ENCODE results near the gene MUC13.
A peak's percentile ranks its signal among the peaks of the same experiment; 100 is the strongest.
"Not testable (repeated sequence)": the region's sequence is repeated elsewhere in the genome, so short reads cannot be mapped to it uniquely, and the experiment has no call there.

MUC13 gene, protein sequence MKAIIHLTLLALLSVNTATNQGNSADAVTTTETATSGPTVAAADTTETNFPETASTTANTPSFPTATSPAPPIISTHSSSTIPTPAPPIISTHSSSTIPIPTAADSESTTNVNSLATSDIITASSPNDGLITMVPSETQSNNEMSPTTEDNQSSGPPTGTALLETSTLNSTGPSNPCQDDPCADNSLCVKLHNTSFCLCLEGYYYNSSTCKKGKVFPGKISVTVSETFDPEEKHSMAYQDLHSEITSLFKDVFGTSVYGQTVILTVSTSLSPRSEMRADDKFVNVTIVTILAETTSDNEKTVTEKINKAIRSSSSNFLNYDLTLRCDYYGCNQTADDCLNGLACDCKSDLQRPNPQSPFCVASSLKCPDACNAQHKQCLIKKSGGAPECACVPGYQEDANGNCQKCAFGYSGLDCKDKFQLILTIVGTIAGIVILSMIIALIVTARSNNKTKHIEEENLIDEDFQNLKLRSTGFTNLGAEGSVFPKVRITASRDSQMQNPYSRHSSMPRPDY

DNA sequence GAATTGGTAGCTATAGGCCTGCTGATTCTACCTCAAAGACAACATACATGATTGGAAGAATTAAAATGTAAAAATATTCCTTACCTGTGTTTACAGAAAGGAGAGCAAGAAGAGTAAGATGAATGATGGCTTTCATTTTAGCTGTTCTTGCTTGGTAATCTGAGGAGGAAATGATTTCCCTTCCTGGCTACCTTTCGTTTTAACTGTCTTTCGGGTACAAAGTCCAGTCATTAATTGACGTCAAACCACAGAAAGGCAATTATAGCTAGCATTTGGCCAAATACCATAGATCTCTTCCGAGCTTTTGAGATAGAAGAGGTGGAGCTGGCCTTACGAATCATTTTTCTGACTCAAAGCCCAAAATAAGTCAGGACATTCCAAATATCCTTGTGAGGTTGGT, at the start of gene MUC13:
Gene MUC13 (minus strand): TSS at position 175 of the 400 bp plus-strand sequence. CDS start 39 bp downstream, at position 136.
- no peak for DNase-seq

DNA sequence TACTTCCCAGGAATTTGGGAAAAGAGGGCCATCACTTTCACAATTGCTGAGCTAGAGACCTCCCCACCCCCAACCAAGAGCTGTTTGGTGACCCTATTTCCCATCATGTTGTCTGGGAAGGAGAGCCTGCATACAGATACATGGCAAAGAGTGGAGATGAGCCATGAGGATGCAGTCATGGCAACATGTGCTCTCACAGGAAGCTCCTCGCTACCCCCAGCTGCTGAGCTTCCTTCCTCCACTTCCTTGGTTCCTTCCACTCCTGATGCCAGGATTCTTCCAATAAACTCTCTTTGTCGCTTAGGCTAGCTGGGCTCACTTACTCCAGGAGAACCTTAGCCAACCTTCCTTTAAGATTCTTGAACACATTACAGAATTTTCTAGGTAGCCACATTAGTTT, 48.3 kb upstream of the MUC13 start:
- no peak for DNase-seq

DNA sequence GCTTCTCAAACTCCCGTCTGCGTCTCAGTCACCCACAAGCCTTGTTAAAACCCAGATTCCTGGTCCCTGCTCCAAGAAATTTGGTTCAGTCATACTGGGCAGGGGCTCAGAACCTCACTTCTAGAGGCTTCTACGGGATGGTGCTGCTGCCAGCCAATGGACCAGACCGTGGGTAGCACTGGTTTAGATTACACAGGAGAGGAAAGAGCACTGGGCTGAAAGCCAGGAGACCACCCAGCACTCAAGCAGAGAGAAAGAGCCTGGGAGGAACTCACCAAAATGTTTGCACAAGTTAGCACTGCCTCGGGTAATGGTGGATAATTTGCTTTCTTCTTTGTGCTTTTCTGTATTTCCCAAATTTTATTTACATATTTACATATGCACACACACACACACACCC, 46.9 kb upstream of the MUC13 start:
- no peak for DNase-seq

DNA sequence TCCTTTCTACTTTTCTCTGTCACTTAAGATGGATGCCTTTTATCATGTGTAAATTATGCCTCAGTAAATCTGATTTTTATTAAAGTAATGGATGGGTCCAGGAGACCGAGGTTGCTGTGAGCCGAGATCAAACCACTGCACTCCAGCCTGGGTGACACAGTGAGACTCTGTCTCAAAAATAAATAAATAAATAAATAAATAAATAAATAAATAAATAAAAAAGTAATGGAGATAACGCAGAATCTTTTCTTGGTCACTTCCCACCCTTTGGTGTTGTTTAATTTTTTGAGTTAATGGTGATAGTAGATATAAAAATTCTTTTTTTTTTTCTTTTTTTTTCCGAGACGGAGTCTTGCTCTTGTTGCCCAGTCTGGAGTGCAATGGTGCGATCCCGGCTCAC, 44.1 kb upstream of the MUC13 start:
- DNase-seq = no peak

DNA sequence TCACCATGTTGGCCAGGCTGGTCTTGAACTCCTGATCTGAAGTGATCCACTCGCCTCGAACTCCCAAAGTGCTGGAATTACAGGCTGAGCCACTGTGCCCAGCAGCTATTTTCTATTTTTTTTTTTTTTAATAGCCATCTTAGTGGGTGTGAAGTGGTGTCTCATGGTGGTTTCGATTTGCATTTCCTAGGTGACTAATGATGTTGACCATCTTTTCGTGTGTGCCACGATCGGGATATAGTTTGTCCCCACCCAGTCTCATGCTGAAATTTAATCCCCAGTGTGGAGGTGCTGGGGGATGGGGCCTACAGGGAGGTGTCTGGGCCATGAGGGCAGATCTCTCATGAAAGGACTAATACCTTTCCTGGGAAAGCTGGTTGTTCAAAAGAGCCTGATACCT, 41.8 kb upstream of the MUC13 start:
- DNase-seq = no peak

DNA sequence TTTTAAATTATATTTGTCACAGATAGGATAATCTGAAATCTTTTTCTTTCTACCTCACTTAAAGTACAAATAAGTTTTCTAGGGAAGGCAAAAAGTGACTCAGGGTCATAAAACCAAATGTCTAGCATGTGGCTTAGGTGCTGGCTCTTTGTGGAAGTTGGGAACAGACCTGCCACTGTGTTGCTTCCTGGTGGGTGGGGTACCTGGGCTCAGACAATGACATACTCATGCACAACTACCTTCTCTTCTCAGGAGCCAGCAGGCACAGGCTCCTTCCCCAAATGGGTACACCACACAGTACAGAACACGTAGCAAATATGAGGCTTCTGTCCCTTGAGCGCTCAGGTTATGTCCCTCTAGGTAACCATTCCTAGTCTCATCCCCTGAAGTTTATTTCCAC, 40.1 kb upstream of the MUC13 start:
- DNase-seq = no peak

DNA sequence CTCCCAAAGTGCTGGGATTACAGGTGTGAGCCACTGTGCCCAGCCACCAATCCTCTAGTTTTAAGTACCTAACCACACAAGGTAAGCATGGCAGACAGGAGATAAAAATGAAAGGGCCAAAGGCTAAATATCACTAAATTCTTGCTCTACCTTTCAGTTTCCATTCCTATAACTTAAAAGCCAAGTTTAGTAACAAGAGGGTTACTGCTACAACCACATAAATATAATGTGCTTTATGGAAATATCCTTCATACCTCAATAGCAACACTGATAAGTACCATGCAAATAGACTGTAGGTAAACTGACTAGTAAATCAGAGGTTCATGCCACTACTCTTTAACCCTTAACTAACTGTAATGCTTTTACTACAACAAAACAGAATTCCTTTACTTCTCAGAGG, 38.7 kb upstream of the MUC13 start:
- DNase-seq = no peak

DNA sequence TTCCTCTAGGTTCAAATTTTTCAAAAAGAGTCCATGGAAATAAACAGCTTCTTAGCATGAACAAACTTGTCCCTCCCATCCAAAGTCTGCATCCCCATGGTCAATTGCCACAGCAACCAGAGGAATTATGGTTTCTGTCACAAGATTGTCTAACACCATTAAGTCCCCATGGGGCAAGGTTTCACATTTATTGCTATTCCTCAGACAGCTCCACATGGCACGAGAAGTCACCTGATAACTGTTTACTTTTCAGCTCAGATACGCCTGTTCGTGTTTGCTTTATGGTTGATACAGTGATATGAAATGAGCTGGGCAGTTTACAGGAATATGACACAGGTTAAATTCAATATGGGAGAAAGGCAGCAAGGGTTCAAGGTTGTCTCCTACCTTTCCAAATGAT, 37.9 kb upstream of the MUC13 start:
- DNase-seq = no peak

DNA sequence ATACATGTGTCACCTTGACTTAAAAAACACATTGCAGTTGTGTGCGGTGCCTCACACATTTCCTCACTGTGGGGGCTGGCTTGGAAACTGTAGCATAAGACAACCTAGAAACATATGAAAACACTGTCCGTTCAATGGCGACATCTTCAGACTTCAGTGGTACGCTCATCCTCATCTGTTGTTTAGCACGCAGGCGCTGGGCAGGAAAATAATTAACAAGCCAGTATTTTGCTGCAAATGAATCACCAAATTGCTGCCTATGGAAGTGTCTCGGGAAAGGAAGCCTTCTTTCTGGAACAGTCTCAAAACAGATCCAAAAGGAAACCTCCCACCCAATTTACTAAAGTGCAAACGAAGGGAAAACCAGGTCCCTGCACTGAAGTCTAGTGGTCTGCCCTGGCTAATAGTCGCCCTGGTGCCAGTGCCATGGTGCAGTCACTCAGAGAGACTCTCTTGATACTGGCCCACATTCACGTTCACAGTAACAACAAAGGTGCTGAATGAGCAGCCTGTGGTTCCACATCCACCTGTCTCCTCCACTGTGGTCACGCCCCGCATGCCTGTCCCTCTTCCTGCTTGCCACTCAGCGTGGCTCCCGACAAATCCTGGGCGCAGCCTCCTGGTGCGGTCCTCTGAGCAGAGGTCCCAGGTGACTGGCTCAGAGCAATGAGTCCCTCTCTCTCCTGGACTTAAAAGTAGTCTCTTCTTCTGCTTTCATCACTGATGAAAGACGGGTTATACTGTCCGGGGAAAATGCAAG, 35.6 kb upstream of the MUC13 start:
- peak; percentile 5 to 11 for DNase-seq

DNA sequence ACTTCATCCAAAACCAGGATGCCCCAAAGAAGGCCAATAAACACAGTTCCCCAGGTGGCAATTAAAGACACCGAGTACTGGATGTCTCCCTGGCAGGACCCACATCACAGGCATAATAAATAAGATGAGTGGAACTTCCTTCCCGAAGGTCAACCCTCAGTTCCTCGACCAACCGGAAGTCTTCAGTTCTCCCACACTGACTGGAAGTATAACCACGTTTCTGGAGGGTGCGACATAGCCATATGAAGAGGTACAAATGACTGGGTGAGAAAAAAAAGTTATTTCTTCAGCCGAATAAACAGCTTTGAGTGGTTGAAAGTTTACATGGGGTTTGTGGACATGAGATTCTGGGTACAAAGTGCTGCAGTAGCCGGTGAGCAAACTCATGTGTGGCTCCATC, 34.6 kb upstream of the MUC13 start:
- no peak for DNase-seq

DNA sequence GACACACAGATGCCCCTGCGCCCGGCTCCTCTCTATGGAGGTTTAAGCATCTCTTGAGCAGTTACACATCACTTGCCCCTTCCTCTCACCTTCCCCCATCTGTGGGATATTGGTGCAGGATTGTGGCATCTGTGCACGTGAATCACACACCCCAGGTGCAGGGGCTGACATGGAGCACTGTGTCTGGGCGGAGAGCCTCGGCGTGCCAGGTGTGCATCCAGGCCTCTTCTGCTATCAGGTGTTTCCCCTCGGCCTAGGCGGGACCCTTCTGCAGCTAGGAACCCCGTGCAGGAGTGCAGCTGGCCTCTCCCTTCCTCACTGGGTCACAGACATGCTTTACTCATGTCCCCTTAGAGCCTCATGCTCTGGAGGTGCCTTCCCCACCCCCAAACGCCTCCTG, 33.4 kb upstream of the MUC13 start:
- DNase-seq = no peak

DNA sequence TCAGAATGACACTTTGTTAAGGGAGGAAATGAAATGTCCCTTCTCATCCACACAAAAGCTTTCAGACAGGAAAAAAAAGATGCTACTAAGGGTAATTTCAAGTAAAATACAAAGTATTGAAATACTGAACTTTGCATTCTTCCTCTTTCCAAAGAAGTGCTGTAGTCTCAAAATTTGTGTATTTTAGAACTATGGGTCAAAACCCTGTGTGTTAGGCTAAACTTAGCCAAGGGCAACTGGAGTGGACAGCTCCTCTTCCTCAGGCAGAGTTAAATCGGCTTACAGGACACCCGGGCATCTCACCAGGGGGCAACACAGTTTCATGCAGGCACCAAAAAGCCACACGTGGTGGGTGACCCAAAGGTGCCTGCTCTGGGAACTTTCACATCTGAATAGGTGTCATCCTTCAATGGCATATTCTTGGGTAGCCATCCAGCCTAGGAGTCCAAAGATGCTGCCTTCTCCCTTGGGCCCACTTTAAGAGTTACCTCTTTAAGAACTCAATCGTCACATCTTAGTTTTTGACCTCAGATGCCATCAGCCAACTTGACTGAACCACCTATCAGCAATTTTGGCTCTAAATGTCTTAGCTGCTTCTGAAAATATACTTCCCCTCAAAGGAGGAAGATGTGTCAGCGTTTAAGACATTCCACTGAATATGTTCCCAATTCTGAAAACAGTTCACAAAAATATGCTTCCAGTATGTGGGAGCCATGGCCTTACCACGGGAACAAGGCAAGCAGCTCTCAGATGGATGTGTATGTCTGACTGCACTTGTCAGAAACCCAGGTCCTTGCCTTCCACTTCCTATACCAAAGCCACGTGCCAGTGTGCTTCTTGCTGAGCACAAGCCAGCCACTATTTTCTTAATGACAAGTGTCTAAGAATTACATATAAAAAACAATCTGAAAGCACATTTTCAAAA, 32.2 kb upstream of the MUC13 start:
- DNase-seq = no peak

DNA sequence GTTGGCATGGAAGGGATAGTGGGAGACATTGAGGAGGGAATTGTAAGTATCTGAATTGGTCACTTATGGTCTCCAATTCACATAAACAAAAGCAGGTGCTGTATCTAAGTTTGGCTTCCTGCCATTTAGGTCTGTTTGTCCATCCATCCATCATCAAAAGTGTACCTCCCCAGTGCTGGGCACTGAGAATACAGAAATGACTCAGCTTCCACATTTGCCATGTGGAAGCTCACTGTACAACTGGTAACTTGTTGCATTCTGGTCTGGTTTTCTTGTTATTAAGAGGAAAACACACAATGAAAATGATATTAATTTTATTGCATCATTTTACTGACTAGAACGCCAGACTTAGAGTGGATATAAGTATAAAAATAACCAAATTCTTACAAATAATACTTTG, 30.9 kb upstream of the MUC13 start:
- DNase-seq = no peak

DNA sequence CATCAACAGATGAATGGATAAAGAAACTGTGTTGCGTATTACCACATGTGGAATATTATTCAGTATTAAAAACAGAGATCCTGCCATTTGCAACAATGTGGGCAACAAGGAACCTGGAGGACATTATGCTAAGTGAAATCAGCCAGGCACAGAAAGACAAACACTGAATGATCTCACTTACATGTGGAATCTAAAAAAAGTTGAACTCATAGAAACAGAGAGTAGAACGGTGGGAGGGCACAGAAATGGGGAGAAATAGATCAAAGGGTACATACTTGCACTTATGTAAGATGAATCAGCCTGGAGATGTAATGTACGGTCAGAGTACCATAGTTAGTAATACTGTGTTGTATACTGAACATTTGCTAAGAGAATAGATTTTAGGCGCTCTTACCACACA, 29.8 kb upstream of the MUC13 start:
- DNase-seq = no peak

DNA sequence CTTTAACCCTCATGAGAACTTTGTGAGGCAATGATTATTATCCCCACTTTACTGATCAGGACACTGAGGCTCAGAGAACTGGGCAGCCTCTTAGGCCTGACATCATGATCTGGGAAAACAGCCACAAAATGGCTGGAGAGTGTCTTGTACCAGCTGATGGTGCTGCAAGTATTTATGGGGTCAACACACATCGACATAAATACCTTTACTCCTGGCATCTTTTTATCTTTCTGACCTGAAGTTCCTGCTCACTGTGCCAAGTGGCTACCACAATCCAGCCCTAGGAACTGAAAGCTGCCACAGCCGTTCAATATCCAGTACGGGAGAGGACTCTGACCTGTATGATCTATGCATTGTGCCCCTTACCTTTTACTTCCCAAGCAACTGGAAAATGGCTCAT, 29.2 kb upstream of the MUC13 start:
- no peak for DNase-seq

DNA sequence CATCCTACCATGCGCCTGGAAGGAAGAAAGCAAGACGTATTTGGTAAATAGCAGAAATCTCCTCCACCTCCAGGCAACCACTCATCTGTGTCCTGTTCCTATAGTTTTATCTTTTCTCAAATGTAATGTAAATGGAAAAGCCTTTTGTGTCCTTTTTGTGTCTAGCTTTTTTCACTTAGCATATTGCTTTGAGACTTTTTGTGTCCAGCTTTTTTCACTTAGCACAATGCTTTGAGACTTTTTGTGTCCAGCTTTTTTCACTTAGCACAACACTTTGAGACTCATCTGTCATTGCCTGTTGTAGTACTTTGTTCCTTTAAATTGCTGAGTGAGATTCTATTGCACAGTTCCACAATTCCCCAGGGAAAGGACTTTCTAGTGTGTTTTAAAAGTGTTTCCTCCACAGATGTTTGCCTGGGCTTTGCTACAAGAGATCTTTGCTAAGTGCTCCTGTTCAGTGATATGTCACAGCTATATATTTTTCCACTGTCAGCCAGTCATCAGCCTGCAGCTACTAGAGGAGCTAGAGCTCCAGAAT, 27.9 kb upstream of the MUC13 start:
- DNase-seq = no peak

DNA sequence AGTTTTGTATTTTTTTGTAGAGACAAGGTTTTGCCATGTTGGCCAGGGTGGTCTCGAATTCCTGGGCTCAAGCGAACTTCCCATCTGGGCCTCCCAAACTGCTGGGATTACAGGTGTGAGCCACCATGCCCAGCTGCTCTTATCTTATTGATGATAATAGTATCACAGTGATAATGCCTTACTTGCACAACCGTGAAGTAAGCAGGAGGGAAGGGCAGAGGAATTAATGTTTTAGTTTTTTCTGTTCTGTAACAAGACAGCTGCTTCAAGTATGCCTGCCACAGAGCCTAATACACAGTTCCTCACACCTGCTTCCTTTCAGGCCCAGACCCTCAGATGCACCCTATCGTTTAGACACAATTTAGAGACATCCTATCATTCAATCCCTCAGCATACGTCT, 26.1 kb upstream of the MUC13 start:
- DNase-seq = no peak

DNA sequence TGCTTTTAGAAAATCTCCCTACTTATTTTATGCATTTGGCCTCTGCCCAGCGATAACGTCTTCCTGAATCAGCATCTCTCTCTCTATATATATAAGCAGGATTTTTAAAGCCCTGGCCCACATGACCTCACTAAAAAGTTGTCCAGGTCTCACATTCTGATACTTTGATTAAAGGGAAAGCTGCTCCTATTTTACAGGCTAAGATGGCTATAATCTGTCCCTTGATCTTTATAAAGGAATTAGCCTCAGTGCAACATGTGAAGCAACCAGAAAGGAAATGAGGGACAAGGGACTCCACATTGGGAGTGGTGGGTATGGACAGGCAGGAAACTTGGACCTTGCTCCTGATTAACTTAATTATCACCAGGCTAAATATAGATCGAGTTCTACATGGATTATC, 25.6 kb upstream of the MUC13 start:
- no peak for DNase-seq

DNA sequence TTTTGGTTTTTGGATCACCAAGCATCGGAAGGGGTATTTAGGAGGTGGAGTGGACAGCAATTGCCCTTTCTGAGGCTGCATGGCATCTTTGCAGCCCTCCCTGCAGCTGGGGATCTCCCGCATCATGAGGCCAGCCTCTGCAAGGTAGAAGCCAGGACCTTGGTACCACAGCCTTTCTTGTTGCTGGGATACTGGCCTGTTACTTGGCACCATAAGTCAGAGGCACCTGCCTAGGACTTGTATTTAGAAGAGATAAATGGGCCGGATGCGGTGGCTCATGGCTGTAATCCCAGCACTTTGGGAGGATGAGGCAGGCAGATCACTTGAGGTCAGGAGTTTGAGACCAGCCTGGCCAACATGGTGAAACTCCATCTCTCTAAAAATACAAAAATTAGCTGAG, 23.4 kb upstream of the MUC13 start:
- not testable (repeated sequence) for DNase-seq

DNA sequence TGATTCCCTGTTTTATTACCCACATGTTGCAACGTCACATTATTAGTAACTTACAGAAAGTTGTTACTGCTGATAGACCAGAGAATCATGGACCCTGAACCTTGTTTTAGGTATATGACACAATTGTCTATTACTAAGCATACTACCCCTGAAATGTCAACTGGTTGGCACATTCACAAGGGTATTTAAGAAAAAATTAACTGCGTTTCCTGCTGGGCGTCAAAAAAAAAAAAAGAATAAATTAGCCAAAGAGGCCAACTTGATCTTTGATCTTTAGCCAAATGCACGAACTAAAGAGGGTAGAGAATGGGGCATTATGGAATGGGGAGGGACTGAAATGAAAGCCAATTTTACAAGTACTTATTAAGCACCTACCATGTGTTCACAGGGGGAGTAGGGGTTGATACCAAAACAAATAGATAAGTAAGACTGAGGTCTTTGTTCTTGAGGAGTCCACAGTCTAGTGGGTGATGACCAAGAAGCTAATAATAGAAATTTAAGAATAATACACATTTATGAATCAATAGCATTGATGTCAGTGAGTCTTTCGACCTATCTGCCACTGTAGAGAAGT, 17.8 kb upstream of the MUC13 start:
- DNase-seq = no peak

DNA sequence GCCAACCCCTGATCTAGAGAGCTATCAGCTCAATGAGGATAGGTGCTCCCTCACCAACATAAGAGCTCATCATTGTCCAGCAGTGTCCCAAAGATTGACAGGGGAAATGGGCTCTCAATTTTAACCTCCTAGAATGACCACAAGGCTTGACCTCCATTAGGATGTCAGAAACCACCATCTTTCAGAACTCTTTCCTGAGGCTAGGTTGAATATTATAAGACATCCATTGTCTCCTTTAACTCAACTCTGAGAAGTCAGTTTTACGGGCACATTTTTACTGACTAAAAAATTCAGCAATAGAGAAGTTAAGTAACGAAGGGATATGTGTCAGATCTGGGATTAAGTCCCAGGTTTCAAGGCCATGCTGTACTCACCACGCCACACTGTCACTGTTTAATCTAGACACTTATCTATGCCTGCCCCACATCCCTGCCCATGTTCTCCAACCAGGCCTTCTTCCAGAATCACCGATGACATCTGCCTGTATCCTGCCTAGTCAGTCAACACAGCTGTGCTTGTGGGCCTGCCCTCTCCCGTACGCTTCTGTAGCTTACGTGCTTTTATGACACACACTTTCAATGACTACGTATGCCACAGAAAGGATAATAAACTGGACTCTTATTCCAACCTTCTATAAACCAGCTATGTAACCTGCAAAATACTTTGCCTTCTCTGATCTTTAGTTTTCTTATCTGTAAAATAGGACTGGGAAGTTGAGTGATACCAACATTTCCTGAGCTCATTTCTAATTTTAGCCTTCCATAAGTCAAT, 17.1 kb upstream of the MUC13 start:
- no peak for DNase-seq

DNA sequence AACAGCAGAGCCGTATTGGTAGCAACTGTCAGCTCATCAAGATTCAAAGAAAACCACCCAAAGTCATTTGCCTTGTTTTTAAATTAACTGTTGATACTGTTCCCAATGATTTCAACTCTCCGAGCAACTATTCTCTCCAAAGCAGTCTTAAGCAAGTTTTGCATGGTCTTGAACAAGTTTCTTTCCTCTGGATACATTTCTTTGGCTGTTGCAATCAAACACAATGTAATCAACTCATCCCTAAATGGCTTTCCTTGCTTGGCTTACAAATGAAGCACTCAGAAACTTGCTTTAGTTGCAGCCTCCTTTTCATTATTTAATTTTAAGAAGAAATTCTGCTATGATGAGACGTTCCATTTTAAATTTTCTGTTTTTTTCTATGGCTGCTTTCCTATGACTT, 15.5 kb upstream of the MUC13 start:
- no peak for DNase-seq

Measured in hippocampal formation (tissue), 2 donors.